GM10266 (cell line): ENCODE results near the gene NRCAM.

Experiments
- DNase-seq: peaks from one replicate; pipeline ENCODE4 v3.0.0; 2012; ENCODE audit errors: extremely low spot score
- CTCF ChIP-seq: IDR thresholded peaks from 2 replicates; pipeline ENCODE4 v1.5.1; 2012; ENCODE audit warnings: mild to moderate bottlenecking, low read depth; ENCODE audit not compliant: control insufficient read depth, insufficient read depth; ENCODE audit errors: missing control alignments

NRCAM gene

GRCh38 chr7:108239501-108240225 is 216.6 kb downstream of the NRCAM start:
- DNase-seq = no peak
- no peak for TF ChIP-seq CTCF

GRCh38 chr7:108236681-108237415 is 219.4 kb downstream of the NRCAM start:
- TF ChIP-seq CTCF = no peak
- no peak for DNase-seq

- DNase-seq = no peak
- TF ChIP-seq CTCF = no peak
Observed at GRCh38 chr7:108235451-108236061, 220.7 kb downstream of the NRCAM start.

- no peak for DNase-seq
- no peak for TF ChIP-seq CTCF
Observed at GRCh38 chr7:108234971-108235450, 221.2 kb downstream of the NRCAM start.

GRCh38 chr7:108234281-108234680 is 222.0 kb downstream of the NRCAM start:
- no peak for TF ChIP-seq CTCF
- DNase-seq = no peak

GRCh38 chr7:108232076-108232475 is 224.2 kb downstream of the NRCAM start:
- no peak for TF ChIP-seq CTCF
- DNase-seq = no peak

- no peak for TF ChIP-seq CTCF
- DNase-seq = no peak
Observed at GRCh38 chr7:108231221-108231620, 225.0 kb downstream of the NRCAM start.
